Gastroesophageal sphincter (tissue), 3 donors: ENCODE results near the gene INAVA.

Experiments
- CTCF ChIP-seq, 4 experiments: fragments of 200-600 bp in 2 of 4; fragments of 450-650 bp in 2 of 4; sonication (generic) in 1 of 4; IDR thresholded peaks; one replicate each; pipeline ENCODE4 v1.5.1; 2017 to 2019; ENCODE audit warnings: antibody characterized with exemption in 4 of 4, mild to moderate bottlenecking in 2 of 4, moderate library complexity in 2 of 4
- EP300 ChIP-seq: sonication (generic); formaldehyde crosslinking; IDR thresholded peaks from one replicate; pipeline ENCODE4 v1.6.1; 2017; ENCODE audit warnings: antibody characterized with exemption, mild to moderate bottlenecking

GRCh38 chr1:200900877-200901276 is 6.2 kb downstream of the INAVA start:
- TF ChIP-seq CTCF (IDR thresholded peaks at IDR 0.05) (no peak), EP300 (no peak)
